ENCODE measurements around the gene YWHAQ. TPM values are rescaled to one million over a fixed set of nuclear protein-coding genes. Genes with fewer than 3 reads are reported as not detected.

Gene YWHAQ
- total RNA-seq: 357 and 378 TPM in 2 replicates
- long read RNA-seq, transcript YWHAQ-202 (5 exons, 2,216 nt): minor isoform, 277 of 2,387 reads
- long read RNA-seq, transcript YWHAQ-201 (6 exons, 2,208 nt): major isoform, 2,023 of 2,387 reads
- long read RNA-seq, partial matches to known transcripts: 56 of 2,387 reads
- long read RNA-seq, other reads (novel, unspliced or antisense): 30 of 2,387 reads

DNA sequence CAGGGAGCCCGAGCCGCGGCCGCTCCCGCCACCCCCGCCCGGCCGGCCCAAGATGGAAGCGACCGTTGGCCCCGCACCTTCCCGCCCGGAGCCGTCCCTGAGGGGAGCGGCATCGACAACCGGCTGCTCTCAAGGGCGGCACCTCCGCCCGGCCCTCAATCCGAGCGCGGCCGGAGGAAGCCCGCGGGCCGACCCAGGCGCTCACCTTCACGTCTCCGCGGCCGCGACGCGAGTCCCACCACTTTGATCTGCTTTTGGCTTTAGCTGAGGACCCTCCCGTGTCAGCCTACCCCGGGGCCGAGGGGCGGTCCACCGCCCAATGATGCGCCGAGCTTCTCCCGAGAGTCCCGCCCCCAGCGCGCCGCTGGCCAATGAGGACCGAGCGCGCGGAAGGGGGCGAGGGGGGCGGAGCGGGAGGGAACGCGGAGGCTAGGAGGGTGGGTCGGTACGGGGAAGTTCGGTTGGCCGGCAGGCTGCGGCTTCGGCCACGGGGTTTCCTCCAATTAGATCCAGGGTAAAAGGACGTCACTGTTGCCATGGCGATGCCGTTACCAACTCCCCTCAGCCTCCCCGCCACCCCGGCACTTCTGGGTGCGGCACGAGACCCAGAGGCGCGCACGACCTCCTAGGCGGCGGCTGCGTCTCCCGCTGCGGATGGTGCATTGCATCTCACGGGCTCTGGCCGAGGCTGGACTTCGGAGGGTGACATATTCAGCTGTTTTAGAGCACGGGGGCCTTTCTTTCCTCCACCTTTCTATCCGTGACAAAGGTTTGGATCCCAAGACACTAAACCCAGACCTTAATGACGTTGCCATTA is at the start of gene YWHAQ:
Gene YWHAQ, minus strand, starts transcription at position 262 of the 817 bp plus-strand sequence. CDS start 545 bp downstream, outside the sequence.
- Mint-ChIP-seq H3K9me3 (ENCODE audit: low read depth) (no peaks in the 10 kb centered on the region), H3K27me3 (peaks cover 13% of the 10 kb centered on the region), H3K4me3 (ENCODE audit: low read depth) (peak within 1 kb of the TSS; percentile 99), H3K36me3 (ENCODE audit: insufficient read depth) (peaks cover 22% of the 10 kb centered on the region), H3K4me1 (ENCODE audit: low read depth) (peaks cover 40% of the 10 kb centered on the region), H3K27ac (peak within 1 kb of the TSS; percentile 99)
- DNase-seq (ENCODE audit: low spot score, unreplicated experiment): peak; percentile 98
- TF ChIP-seq CTCF (IDR thresholded peaks at IDR 0.05; ENCODE audit: unreplicated experiment): no peak

- no peak overlapping the region for H3K4me3 Mint-ChIP-seq (ENCODE audit: low read depth)
- H3K36me3 Mint-ChIP-seq (ENCODE audit: insufficient read depth): no peaks in the 10 kb centered on the region
- H3K27me3 Mint-ChIP-seq: peaks cover 17% of the 10 kb centered on the region
- no peaks in the 10 kb centered on the region for H3K9me3 Mint-ChIP-seq (ENCODE audit: low read depth)
- H3K27ac Mint-ChIP-seq: no peak overlapping the region
- H3K4me1 Mint-ChIP-seq (ENCODE audit: low read depth): no peaks in the 10 kb centered on the region
- no peak for TF ChIP-seq CTCF (IDR thresholded peaks at IDR 0.05; ENCODE audit: unreplicated experiment)
- DNase-seq (ENCODE audit: low spot score, unreplicated experiment): no peak
These were observed 49.3 kb upstream of the YWHAQ start for GRCh38 chr2:9680082-9680481.

- Mint-ChIP-seq H3K9me3 (ENCODE audit: low read depth) (no peaks in the 10 kb centered on the region), H3K4me3 (ENCODE audit: low read depth) (no peak overlapping the region), H3K27ac (no peak overlapping the region), H3K4me1 (ENCODE audit: low read depth) (no peaks in the 10 kb centered on the region), H3K36me3 (ENCODE audit: insufficient read depth) (no peaks in the 10 kb centered on the region), H3K27me3 (peaks cover 23% of the 10 kb centered on the region)
- no peak for TF ChIP-seq CTCF (IDR thresholded peaks at IDR 0.05; ENCODE audit: unreplicated experiment)
- DNase-seq (ENCODE audit: low spot score, unreplicated experiment): no peak
These were observed 48.4 kb upstream of the YWHAQ start for GRCh38 chr2:9679218-9679617.

DNA sequence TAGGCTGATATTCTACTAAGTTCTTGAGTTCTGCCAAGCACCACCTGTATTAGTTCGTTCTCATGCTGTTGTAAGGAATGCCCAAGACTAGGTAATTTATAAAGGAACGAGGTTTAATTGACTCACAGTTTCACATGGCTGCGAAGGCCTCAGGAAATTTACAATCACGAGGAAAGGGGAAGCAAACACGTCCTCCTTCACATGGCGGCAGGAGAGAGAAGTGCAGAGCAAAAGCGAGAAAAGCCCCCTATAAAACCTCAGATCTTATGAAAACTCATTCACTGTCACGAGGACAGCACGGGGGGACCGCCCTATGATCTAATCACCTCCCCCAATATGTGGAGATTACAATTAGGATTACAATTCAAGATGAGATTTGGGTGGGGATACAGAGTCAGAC is 47.7 kb upstream of the YWHAQ start:
- no peak for DNase-seq (ENCODE audit: low spot score, unreplicated experiment)
- H3K4me1 Mint-ChIP-seq (ENCODE audit: low read depth): no peaks in the 10 kb centered on the region
- H3K27ac Mint-ChIP-seq: no peak overlapping the region
- no peaks in the 10 kb centered on the region for H3K9me3 Mint-ChIP-seq (ENCODE audit: low read depth)
- no peak for TF ChIP-seq CTCF (IDR thresholded peaks at IDR 0.05; ENCODE audit: unreplicated experiment)
- H3K27me3 Mint-ChIP-seq: peaks cover 25% of the 10 kb centered on the region
- H3K36me3 Mint-ChIP-seq (ENCODE audit: insufficient read depth): no peaks in the 10 kb centered on the region
- no peak overlapping the region for H3K4me3 Mint-ChIP-seq (ENCODE audit: low read depth)

GRCh38 chr2:9675415-9676351 is 44.9 kb upstream of the YWHAQ start:
- DNase-seq (ENCODE audit: low spot score, unreplicated experiment): no peak
- peaks cover 25% of the 10 kb centered on the region for H3K27me3 Mint-ChIP-seq
- no peak overlapping the region for H3K27ac Mint-ChIP-seq
- TF ChIP-seq CTCF (IDR thresholded peaks at IDR 0.05; ENCODE audit: unreplicated experiment): no peak
- no peaks in the 10 kb centered on the region for H3K4me1 Mint-ChIP-seq (ENCODE audit: low read depth)
- no peaks in the 10 kb centered on the region for H3K36me3 Mint-ChIP-seq (ENCODE audit: insufficient read depth)
- no peak overlapping the region for H3K4me3 Mint-ChIP-seq (ENCODE audit: low read depth)
- no peaks in the 10 kb centered on the region for H3K9me3 Mint-ChIP-seq (ENCODE audit: low read depth)

Data from progenitor cell of endocrine pancreas (in vitro differentiated cells).